HepG2 (cell line): ENCODE results near the gene KHK.

Source experiments
- JUND ChIP-seq: sonication (generic); formaldehyde crosslinking; IDR thresholded peaks from 2 replicates; pipeline ENCODE4 v1.8.0; 2022; ENCODE audit warnings: mild to moderate bottlenecking, missing genetic modification reagents
- MXD1 ChIP-seq: sonication (generic); formaldehyde crosslinking; IDR thresholded peaks from 2 replicates; pipeline ENCODE4 v1.4.0; 2020; ENCODE audit warnings: mild to moderate bottlenecking, missing genetic modification reagents
- MXI1 ChIP-seq: IDR thresholded peaks from 3 replicates; pipeline ENCODE4 v1.6.1; 2012; ENCODE audit warnings: low read depth, low read length, inconsistent platforms, borderline replicate concordance
- POLR2A ChIP-seq, 2 experiments: IDR thresholded peaks; 2 replicates each; pipeline ENCODE4 v1.6.1; 2011; ENCODE audit warnings: low read depth in 2 of 2, low read length in 2 of 2, mild to moderate bottlenecking in 1 of 2, moderate library complexity in 1 of 2; ENCODE audit not compliant: insufficient read depth in 1 of 2
- SP5 ChIP-seq: IDR thresholded peaks from 2 replicates; pipeline ENCODE4 v1.6.1; 2016; ENCODE audit warnings: low read depth, borderline replicate concordance
- ZNF143 ChIP-seq: sonication (generic); formaldehyde crosslinking; IDR thresholded peaks from 2 replicates; pipeline ENCODE4 v1.4.0; 2020; ENCODE audit warnings: missing genetic modification reagents
- ZNF24 ChIP-seq: fragments of 450-650 bp; IDR thresholded peaks from 2 replicates; pipeline ENCODE4 v1.6.1; 2017; ENCODE audit warnings: antibody characterized with exemption, mild to moderate bottlenecking
- ZNF569 ChIP-seq: sonication (generic); formaldehyde crosslinking; IDR thresholded peaks from 2 replicates; pipeline ENCODE4 v1.5.0; 2020; ENCODE audit warnings: mild to moderate bottlenecking, missing genetic modification reagents, moderate library complexity, borderline replicate concordance

GRCh38 chr2:27125104-27125503, 38.5 kb downstream of the KHK start:
- TF ChIP-seq ZNF24 (no peak), SP5 (CRISPR knock-in tag) (no peak), ZNF569 (CRISPR knock-in tag) (no peak), ZNF143 (CRISPR knock-in tag) (no peak), MXI1 (no peak), POLR2A (IDR thresholded peaks at IDR 0.05; ENCODE audit: insufficient read depth in 1 of 2, low read depth in 2 of 2, low read length in 2 of 2) (no peak), JUND (CRISPR knock-in tag) (no peak), MXD1 (CRISPR knock-in tag) (no peak)
